Measurements from ENCODE around the gene SIDT1. TPM values are rescaled to one million over a fixed set of nuclear protein-coding genes. Genes with fewer than 3 reads are reported as not detected.
A peak's percentile ranks its signal among the peaks of the same experiment; 100 is the strongest.

Gene SIDT1
- total and polyA plus RNA-seq, 5 donors from 2014 or later: 13.6 to 59.9 (median 18.0) TPM

DNA sequence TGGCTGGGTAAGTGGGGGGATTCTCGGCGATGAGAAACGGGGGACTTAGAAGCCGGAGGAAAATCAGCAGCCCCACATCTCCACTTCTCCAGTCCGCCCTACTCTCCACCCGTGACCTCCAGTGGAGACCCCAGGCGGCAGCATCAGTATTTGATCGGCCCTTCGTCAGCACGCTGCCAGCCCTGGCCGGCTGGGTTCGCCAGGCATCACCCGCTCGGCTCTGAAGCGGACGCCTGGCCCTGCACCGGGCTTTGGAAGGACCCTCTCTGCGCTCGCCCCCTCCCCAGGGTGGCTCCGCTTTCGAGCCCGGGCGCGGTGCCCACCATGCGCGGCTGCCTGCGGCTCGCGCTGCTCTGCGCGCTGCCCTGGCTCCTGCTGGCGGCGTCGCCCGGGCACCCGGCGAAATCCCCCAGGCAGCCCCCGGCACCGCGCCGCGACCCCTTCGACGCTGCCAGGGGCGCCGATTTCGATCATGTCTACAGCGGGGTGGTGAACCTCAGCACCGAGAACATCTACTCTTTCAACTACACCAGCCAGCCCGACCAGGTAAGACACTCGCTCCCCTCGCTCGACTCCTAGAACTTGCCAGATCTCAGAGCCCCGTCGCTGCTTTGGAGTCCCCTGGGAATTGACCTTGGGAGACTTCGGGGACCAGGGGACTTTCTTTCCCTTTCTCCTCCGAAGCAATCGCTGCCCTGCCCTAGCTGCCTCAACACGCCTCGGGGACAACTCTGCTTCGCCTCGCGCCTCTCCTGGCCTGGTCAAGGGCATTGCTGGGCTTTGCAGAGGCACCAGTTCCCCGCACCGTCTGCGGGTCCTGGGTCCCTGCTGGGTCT lies 561 bp downstream of the SIDT1 start:
- ATAC-seq (ENCODE audit: low read depth in 2 of 2) (peak; percentile 56), DNase-seq (peak in 2 of 3 donors; percentile 21 to 36)
- no peaks in the 10 kb centered on the region for H3K27me3 ChIP-seq (ENCODE audit: control insufficient read depth, insufficient read depth, low read length)
- peak overlapping the region; percentile 97 to 100 (median 100) for H3K27ac Mint-ChIP-seq
- peak overlapping the region; percentile 96 to 100 (median 97) for H3K4me3 Mint-ChIP-seq
- no peaks in the 10 kb centered on the region for H3K9me3 ChIP-seq (ENCODE audit: control insufficient read depth in 2 of 2, low read length in 2 of 2)
- H3K36me3 ChIP-seq (ENCODE audit: control insufficient read depth, insufficient read depth, low read length): peaks cover 4% of the 10 kb centered on the region
- peak overlapping the region; percentile 84 for H3K4me3 ChIP-seq (ENCODE audit: low read depth, low read length)
- H3K36me3 Mint-ChIP-seq: peaks cover 14% of the 10 kb centered on the region
- peaks cover 0 to 2% (median 0%) of the 10 kb centered on the region in 7 donors for H3K9me3 Mint-ChIP-seq
- peaks cover 28 to 60% (median 50%) of the 10 kb centered on the region in 4 donors for H3K4me1 Mint-ChIP-seq
- H3K27me3 Mint-ChIP-seq: peaks cover 3% of the 10 kb centered on the region
- H3K4me1 ChIP-seq (ENCODE audit: control insufficient read depth, insufficient read depth, low read length, poor library complexity, severe bottlenecking): peaks cover 43% of the 10 kb centered on the region
- H3K27ac ChIP-seq (ENCODE audit: insufficient read depth, low read length, poor library complexity, severe bottlenecking): peak overlapping the region; percentile 89

DNA sequence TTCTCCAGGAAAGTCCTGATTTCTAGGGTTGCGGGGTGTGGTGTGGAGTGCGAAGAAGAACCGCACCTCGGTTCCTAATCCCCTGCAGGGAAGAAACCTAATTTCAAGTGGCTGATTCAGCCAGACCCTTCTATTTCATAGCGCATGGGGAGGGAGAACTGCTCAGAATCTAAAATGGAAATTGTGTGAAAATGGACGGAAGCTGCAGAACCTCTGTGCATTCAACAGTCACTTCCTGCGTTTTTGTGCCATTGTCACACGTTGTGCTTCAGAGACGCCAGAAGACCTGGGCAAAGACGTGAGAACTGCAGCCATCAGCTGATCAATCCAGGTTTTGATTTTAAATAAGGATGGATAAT lies 1.2 kb downstream of the SIDT1 start:
- ATAC-seq (ENCODE audit: low read depth in 2 of 2) (peak; percentile 44 to 50), DNase-seq (peak; percentile 9 to 84 (median 62))
- Histone ChIP-seq H3K9me3 (ENCODE audit: control insufficient read depth in 2 of 2, low read length in 2 of 2) (no peaks in the 10 kb centered on the region), H3K4me3 (ENCODE audit: low read depth, low read length) (peak overlapping the region; percentile 84), H3K4me1 (ENCODE audit: control insufficient read depth, insufficient read depth, low read length, poor library complexity, severe bottlenecking) (peaks cover 43% of the 10 kb centered on the region), H3K27me3 (ENCODE audit: control insufficient read depth, insufficient read depth, low read length) (no peaks in the 10 kb centered on the region), H3K27ac (ENCODE audit: insufficient read depth, low read length, poor library complexity, severe bottlenecking) (peak overlapping the region; percentile 89), H3K36me3 (ENCODE audit: control insufficient read depth, insufficient read depth, low read length) (peaks cover 4% of the 10 kb centered on the region)
- H3K27ac Mint-ChIP-seq: peak overlapping the region; percentile 95 to 100 (median 99)
- peaks cover 28 to 66% (median 55%) of the 10 kb centered on the region in 4 donors for H3K4me1 Mint-ChIP-seq
- H3K4me3 Mint-ChIP-seq: peak overlapping the region; percentile 96 to 100 (median 96)
- H3K27me3 Mint-ChIP-seq: no peaks in the 10 kb centered on the region
- peaks cover 16% of the 10 kb centered on the region for H3K36me3 Mint-ChIP-seq
- H3K9me3 Mint-ChIP-seq: peaks cover 0 to 2% (median 0%) of the 10 kb centered on the region in 7 donors

DNA sequence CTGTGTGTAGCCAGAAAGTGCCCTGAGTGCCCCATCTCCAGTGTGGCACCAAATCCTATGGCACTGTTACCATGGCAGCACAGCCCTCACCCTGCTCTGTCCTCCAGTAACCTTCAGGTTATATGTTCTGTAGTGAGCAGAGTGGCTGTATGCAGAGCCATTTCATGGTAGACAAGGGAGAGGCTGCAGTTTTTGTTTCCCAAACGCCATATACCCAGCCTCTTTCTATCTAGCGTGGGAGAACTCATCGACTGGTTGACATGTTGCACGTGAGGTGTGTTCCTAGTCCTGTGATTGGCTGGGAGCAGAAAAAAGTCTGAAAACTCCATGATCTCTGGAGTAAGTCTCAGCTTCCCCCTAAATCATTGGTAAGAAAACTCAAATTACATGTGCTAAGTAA lies 2.0 kb downstream of the SIDT1 start:
- peak; percentile 7 to 56 (median 48) for DNase-seq
- peaks cover 0 to 2% (median 0%) of the 10 kb centered on the region in 7 donors for H3K9me3 Mint-ChIP-seq
- no peaks in the 10 kb centered on the region for H3K27me3 Mint-ChIP-seq
- peaks cover 43% of the 10 kb centered on the region for H3K4me1 ChIP-seq (ENCODE audit: control insufficient read depth, insufficient read depth, low read length, poor library complexity, severe bottlenecking)
- peak overlapping the region; percentile 84 for H3K4me3 ChIP-seq (ENCODE audit: low read depth, low read length)
- no peaks in the 10 kb centered on the region for H3K27me3 ChIP-seq (ENCODE audit: control insufficient read depth, insufficient read depth, low read length)
- ATAC-seq (ENCODE audit: low read depth in 2 of 2): no peak
- peak overlapping the region; percentile 96 to 100 (median 96) for H3K4me3 Mint-ChIP-seq
- peak overlapping the region; percentile 48 to 100 (median 95) for H3K27ac Mint-ChIP-seq
- no peaks in the 10 kb centered on the region for H3K9me3 ChIP-seq (ENCODE audit: control insufficient read depth in 2 of 2, low read length in 2 of 2)
- H3K4me1 Mint-ChIP-seq: peaks cover 28 to 71% (median 59%) of the 10 kb centered on the region in 4 donors
- H3K36me3 Mint-ChIP-seq: peaks cover 18% of the 10 kb centered on the region
- H3K36me3 ChIP-seq (ENCODE audit: control insufficient read depth, insufficient read depth, low read length): peaks cover 8% of the 10 kb centered on the region
- H3K27ac ChIP-seq (ENCODE audit: insufficient read depth, low read length, poor library complexity, severe bottlenecking): peak overlapping the region; percentile 89

GRCh38 chr3:113535898-113536297 lies 3.5 kb downstream of the SIDT1 start:
- peaks cover 43% of the 10 kb centered on the region for H3K4me1 ChIP-seq (ENCODE audit: control insufficient read depth, insufficient read depth, low read length, poor library complexity, severe bottlenecking)
- Mint-ChIP-seq H3K4me1 (peaks cover 31 to 76% (median 65%) of the 10 kb centered on the region in 4 donors), H3K27ac (peak overlapping the region in 2 of 3 donors; percentile 26 to 42), H3K4me3 (peak overlapping the region; percentile 35 to 82 (median 75)), H3K27me3 (no peaks in the 10 kb centered on the region), H3K36me3 (peaks cover 24% of the 10 kb centered on the region), H3K9me3 (peaks cover 0 to 2% (median 0%) of the 10 kb centered on the region in 7 donors)
- peaks cover 10% of the 10 kb centered on the region for H3K36me3 ChIP-seq (ENCODE audit: control insufficient read depth, insufficient read depth, low read length)
- peak overlapping the region; percentile 84 for H3K4me3 ChIP-seq (ENCODE audit: low read depth, low read length)
- no peak overlapping the region for H3K27ac ChIP-seq (ENCODE audit: insufficient read depth, low read length, poor library complexity, severe bottlenecking)
- H3K27me3 ChIP-seq (ENCODE audit: control insufficient read depth, insufficient read depth, low read length): no peaks in the 10 kb centered on the region
- H3K9me3 ChIP-seq (ENCODE audit: control insufficient read depth in 2 of 2, low read length in 2 of 2): no peaks in the 10 kb centered on the region
- ATAC-seq (ENCODE audit: low read depth in 2 of 2): no peak
- peak in 1 of 3 donors; percentile 29 for DNase-seq

- Mint-ChIP-seq H3K27me3 (no peaks in the 10 kb centered on the region), H3K4me3 (peak overlapping the region; percentile 1 to 82 (median 78)), H3K9me3 (peaks cover 0 to 2% (median 0%) of the 10 kb centered on the region in 7 donors), H3K36me3 (peaks cover 24% of the 10 kb centered on the region), H3K27ac (peak overlapping the region; percentile 18 to 89 (median 42)), H3K4me1 (peaks cover 34 to 69% (median 61%) of the 10 kb centered on the region in 4 donors)
- Histone ChIP-seq H3K4me1 (ENCODE audit: control insufficient read depth, insufficient read depth, low read length, poor library complexity, severe bottlenecking) (peaks cover 43% of the 10 kb centered on the region), H3K27me3 (ENCODE audit: control insufficient read depth, insufficient read depth, low read length) (no peaks in the 10 kb centered on the region), H3K36me3 (ENCODE audit: control insufficient read depth, insufficient read depth, low read length) (peaks cover 13% of the 10 kb centered on the region), H3K4me3 (ENCODE audit: low read depth, low read length) (peak overlapping the region; percentile 54), H3K27ac (ENCODE audit: insufficient read depth, low read length, poor library complexity, severe bottlenecking) (no peak overlapping the region), H3K9me3 (ENCODE audit: control insufficient read depth in 2 of 2, low read length in 2 of 2) (peaks cover 0 to 2% of the 10 kb centered on the region in 2 experiments)
- no peak for DNase-seq
- no peak for ATAC-seq (ENCODE audit: low read depth in 2 of 2)
Observed at GRCh38 chr3:113536627-113537101, 4.3 kb downstream of the SIDT1 start.

- DNase-seq (no peak), ATAC-seq (ENCODE audit: low read depth in 2 of 2) (no peak)
- Mint-ChIP-seq H3K4me1 (peaks cover 34 to 64% (median 57%) of the 10 kb centered on the region in 4 donors), H3K36me3 (peaks cover 24% of the 10 kb centered on the region), H3K4me3 (peak overlapping the region in 3 of 4 donors; percentile 23 to 82 (median 79)), H3K27ac (peak overlapping the region in 2 of 3 donors; percentile 28 to 42), H3K9me3 (peaks cover 0 to 2% (median 0%) of the 10 kb centered on the region in 7 donors), H3K27me3 (no peaks in the 10 kb centered on the region)
- H3K9me3 ChIP-seq (ENCODE audit: control insufficient read depth in 2 of 2, low read length in 2 of 2): peaks cover 0 to 2% of the 10 kb centered on the region in 2 experiments
- H3K36me3 ChIP-seq (ENCODE audit: control insufficient read depth, insufficient read depth, low read length): peaks cover 13% of the 10 kb centered on the region
- H3K27me3 ChIP-seq (ENCODE audit: control insufficient read depth, insufficient read depth, low read length): no peaks in the 10 kb centered on the region
- H3K27ac ChIP-seq (ENCODE audit: insufficient read depth, low read length, poor library complexity, severe bottlenecking): no peak overlapping the region
- peak overlapping the region; percentile 54 for H3K4me3 ChIP-seq (ENCODE audit: low read depth, low read length)
- peaks cover 43% of the 10 kb centered on the region for H3K4me1 ChIP-seq (ENCODE audit: control insufficient read depth, insufficient read depth, low read length, poor library complexity, severe bottlenecking)
Observed at GRCh38 chr3:113537155-113537554, 4.8 kb downstream of the SIDT1 start.

DNA sequence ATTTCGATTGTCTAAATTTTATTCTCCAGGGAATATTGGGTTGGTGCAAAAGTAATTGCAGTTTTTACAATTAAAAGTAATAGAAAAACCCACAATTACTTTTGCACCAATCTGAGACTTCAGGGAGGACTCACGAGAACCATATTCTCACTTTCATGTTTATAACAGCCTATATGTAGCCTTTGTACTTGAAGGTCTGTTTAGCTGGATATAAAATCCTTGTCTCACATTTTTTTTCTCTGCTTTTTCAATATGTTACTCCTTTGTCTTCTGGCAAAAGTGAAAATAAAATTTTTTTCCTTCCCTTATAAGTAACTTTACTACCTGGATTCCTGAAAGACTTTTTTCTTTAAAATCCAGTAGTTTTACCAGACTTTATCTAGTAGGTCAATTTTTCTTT lies 9.2 kb downstream of the SIDT1 start:
- Histone ChIP-seq H3K9me3 (ENCODE audit: control insufficient read depth in 2 of 2, low read length in 2 of 2) (peaks cover 0 to 2% of the 10 kb centered on the region in 2 experiments), H3K27ac (ENCODE audit: insufficient read depth, low read length, poor library complexity, severe bottlenecking) (no peak overlapping the region), H3K4me1 (ENCODE audit: control insufficient read depth, insufficient read depth, low read length, poor library complexity, severe bottlenecking) (peaks cover 11% of the 10 kb centered on the region), H3K4me3 (ENCODE audit: low read depth, low read length) (no peak overlapping the region), H3K36me3 (ENCODE audit: control insufficient read depth, insufficient read depth, low read length) (peaks cover 22% of the 10 kb centered on the region), H3K27me3 (ENCODE audit: control insufficient read depth, insufficient read depth, low read length) (no peaks in the 10 kb centered on the region)
- ATAC-seq (ENCODE audit: low read depth in 2 of 2) (no peak), DNase-seq (no peak)
- H3K27ac Mint-ChIP-seq: no peak overlapping the region
- H3K9me3 Mint-ChIP-seq: peaks cover 0 to 3% (median 0%) of the 10 kb centered on the region in 7 donors
- peaks cover 30 to 75% (median 52%) of the 10 kb centered on the region in 4 donors for H3K4me1 Mint-ChIP-seq
- H3K36me3 Mint-ChIP-seq: peaks cover 40% of the 10 kb centered on the region
- no peaks in the 10 kb centered on the region for H3K27me3 Mint-ChIP-seq
- H3K4me3 Mint-ChIP-seq: no peak overlapping the region
